Small intestine (tissue), 7 donors: Measurements from ENCODE around the gene EPS15. TPM values are rescaled to one million over a fixed set of nuclear protein-coding genes. Genes with fewer than 3 reads are reported as not detected.

Source experiments
- DNase-seq, 2 donors: peaks; one replicate each; pipeline versions ENCODE4 v3.0.0 to v3.0.0-alpha.2; 2013
- FAIRE-seq: peaks from 2 replicates; lab custom pipeline; 2012; peaks lifted over from hg19 to GRCh38; lab: Jason Lieb, UNC
- H3K27ac ChIP-seq, 3 donors: one replicate each; pipeline ENCODE4 v1.5.1; 2013; ENCODE audit warnings: low read length in 2 of 3, mild to moderate bottlenecking in 2 of 3, control low read depth in 1 of 3, inconsistent platforms in 1 of 3, low read depth in 1 of 3, moderate library complexity in 1 of 3
- H3K27me3 ChIP-seq, 3 donors: one replicate each; pipeline ENCODE4 v1.6.1; 2013; ENCODE audit warnings: low read length in 3 of 3, inconsistent platforms in 1 of 3; ENCODE audit not compliant: control insufficient read depth in 3 of 3, insufficient read depth in 3 of 3
- H3K36me3 ChIP-seq, 3 donors: one replicate each; pipeline ENCODE4 v1.6.1; 2013; ENCODE audit warnings: low read length in 3 of 3, inconsistent platforms in 1 of 3, low read depth in 1 of 3, mild to moderate bottlenecking in 1 of 3, moderate library complexity in 1 of 3; ENCODE audit not compliant: control insufficient read depth in 3 of 3, insufficient read depth in 2 of 3
- H3K4me1 ChIP-seq, 3 donors: one replicate each; pipeline ENCODE4 v1.6.1; 2013; ENCODE audit warnings: low read length in 2 of 3, inconsistent platforms in 1 of 3, low read depth in 1 of 3, mild to moderate bottlenecking in 1 of 3, moderate library complexity in 1 of 3; ENCODE audit not compliant: control insufficient read depth in 3 of 3, insufficient read depth in 2 of 3
- H3K4me3 ChIP-seq, 3 donors: one replicate each; pipeline ENCODE4 v1.5.1; 2013; ENCODE audit warnings: low read length in 3 of 3, control low read depth in 1 of 3, inconsistent platforms in 1 of 3, low read depth in 1 of 3, mild to moderate bottlenecking in 1 of 3, moderate library complexity in 1 of 3
- H3K9me3 ChIP-seq, 2 donors: one replicate each; pipeline ENCODE4 v1.6.1; 2013; ENCODE audit warnings: low read depth in 1 of 2, low read length in 1 of 2; ENCODE audit not compliant: control insufficient read depth in 2 of 2, insufficient read depth in 1 of 2
- WGBS, 3 donors: extraction: QIAGEN DNeasy Blood & Tissue Kit; methylation state at CpG; one replicate each; pipeline ENCODE4 v1.1.7; 2013; 5-methylcytosine and 5-hydroxymethylcytosine counted together
- polyA plus RNA-seq, 4 donors: library from polyadenylated mRNA; stranded (reverse) in 3 of 4; unstranded in 1 of 4; fragments of 200-250 nt in 3 of 4; fragments of 120-200 nt in 1 of 4; gene quantifications; one replicate each; pipeline versions ENCODE4 v1.2.1 to v1.2.3, GENCODE V29; 2013
- donor health status: healthy with polysubstance abuse.
- donor health status: control.
- donor health status: control.
- donor health status: Bipolar disorder and iron deficiency.
- donor health status: healthy.

Gene EPS15
- polyA plus RNA-seq, 4 donors: 14.1 to 29.4 (median 15.2) TPM

DNA sequence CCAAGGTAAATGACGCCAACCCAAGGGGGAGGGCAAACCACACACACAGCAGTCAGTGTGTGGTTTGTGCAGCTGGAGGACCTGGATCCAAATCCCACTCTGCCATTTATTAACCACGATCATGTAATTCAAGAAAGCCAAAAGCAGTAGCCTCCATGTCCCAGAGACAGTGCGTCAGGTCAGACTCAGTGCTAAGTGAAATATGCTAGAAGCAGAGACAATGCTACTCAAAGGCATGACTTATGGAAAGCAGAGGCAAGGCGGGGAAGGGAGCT, 202.3 kb downstream of the EPS15 start:
- Histone ChIP-seq H3K4me3 (no peak overlapping the region), H3K9me3 (no peaks in the 10 kb centered on the region), H3K27ac (no peak overlapping the region), H3K36me3 (peaks cover 0 to 26% (median 0%) of the 10 kb centered on the region in 3 donors), H3K27me3 (no peaks in the 10 kb centered on the region), H3K4me1 (peaks cover 0 to 50% (median 7%) of the 10 kb centered on the region in 3 donors)
- WGBS, 3 donors: 39 to 68% (median 49%) methylated on average over 4 of the region's 4 CpGs
- no peak for DNase-seq
- FAIRE-seq: no peak

GRCh38 chr1:51316113-51316845, 202.8 kb downstream of the EPS15 start:
- Histone ChIP-seq H3K36me3 (peaks cover 0 to 26% (median 0%) of the 10 kb centered on the region in 3 donors), H3K4me1 (peaks cover 0 to 45% (median 7%) of the 10 kb centered on the region in 3 donors), H3K27me3 (no peaks in the 10 kb centered on the region), H3K4me3 (no peak overlapping the region), H3K9me3 (no peaks in the 10 kb centered on the region), H3K27ac (no peak overlapping the region)
- DNase-seq (peak in 1 of 2 donors; percentile 45), FAIRE-seq (no peak)
- 83 to 85% (median 84%) methylated on average over 9 of the region's 9 CpGs for WGBS, 3 donors

DNA sequence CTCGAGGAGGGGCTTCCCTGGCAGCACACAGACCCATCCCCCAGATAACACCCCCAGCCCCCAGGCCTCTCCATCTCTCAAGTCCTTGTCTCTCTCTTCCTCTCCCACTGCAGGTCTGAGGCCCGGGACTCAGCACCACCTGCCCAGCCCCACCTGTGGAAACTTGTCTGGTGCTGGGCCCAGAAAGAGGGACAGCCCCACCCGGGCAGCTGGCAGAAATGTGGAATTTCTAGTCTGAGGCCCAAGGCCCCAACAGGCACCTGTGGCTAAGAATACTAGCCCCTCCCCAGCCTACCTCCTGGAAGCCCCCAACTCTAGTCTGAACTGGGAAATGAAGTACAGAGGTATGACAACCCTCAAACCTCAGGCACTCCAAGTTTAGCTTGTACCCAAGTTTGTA, 204.1 kb downstream of the EPS15 start:
- Histone ChIP-seq H3K9me3 (no peaks in the 10 kb centered on the region), H3K27ac (peak overlapping the region in 1 of 3 donors; percentile 71), H3K36me3 (peaks cover 0 to 29% (median 0%) of the 10 kb centered on the region in 3 donors), H3K27me3 (no peaks in the 10 kb centered on the region), H3K4me1 (peaks cover 0 to 44% (median 7%) of the 10 kb centered on the region in 3 donors), H3K4me3 (no peak overlapping the region)
- WGBS, 3 donors: 15 to 54% (median 40%) methylated on average over 3 of the region's 3 CpGs
- peak in 1 of 2 donors; percentile 30 for DNase-seq
- FAIRE-seq: no peak

DNA sequence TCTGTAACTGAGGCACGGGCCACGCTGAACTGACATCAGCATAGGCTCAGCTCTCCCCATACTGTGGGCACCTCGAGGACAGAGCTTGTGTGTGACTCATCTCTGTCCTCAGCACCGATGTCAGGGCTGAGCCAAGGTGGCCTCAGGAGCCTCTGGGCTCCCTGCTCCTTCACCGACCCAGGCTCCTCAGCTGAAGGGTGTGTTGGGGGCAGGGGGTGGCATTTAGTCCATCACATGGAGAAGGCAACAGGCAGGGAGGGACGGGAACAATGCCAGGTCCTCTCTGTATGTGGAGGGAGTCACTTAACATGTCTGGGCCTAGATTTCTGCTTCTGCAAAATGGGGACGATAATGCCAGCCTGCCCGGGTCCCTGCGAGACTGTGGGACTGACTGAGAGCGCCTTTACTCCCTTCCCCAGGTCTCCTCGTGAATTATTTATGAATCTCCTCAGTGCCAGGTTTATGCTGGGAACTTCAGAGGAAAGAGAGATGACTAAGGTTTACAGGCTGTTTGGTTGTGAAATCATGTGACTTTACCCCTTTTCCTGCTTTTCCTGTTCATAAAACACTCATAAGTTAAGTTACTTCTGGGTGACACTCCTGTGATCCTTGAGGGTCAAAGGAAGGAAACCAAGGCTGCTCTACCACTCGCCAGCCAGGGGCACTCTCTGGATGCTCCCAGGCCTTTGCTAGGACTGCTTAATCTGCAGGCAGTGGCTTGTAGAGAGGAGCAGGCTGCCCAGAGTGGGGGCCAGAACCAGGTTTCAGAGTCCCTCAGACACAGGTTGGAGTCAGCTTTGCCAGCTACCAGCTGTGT, 204.9 kb downstream of the EPS15 start:
- H3K4me1 ChIP-seq: peaks cover 0 to 44% (median 7%) of the 10 kb centered on the region in 3 donors
- DNase-seq: peak; percentile 59 to 89
- WGBS, 3 donors: 24 to 54% (median 29%) methylated on average over 12 of the region's 12 CpGs
- H3K9me3 ChIP-seq: no peaks in the 10 kb centered on the region
- H3K36me3 ChIP-seq: peaks cover 0 to 29% (median 0%) of the 10 kb centered on the region in 3 donors
- H3K27ac ChIP-seq: peak overlapping the region in 2 of 3 donors; percentile 63 to 71
- H3K4me3 ChIP-seq: no peak overlapping the region
- no peaks in the 10 kb centered on the region for H3K27me3 ChIP-seq
- FAIRE-seq: no peak

DNA sequence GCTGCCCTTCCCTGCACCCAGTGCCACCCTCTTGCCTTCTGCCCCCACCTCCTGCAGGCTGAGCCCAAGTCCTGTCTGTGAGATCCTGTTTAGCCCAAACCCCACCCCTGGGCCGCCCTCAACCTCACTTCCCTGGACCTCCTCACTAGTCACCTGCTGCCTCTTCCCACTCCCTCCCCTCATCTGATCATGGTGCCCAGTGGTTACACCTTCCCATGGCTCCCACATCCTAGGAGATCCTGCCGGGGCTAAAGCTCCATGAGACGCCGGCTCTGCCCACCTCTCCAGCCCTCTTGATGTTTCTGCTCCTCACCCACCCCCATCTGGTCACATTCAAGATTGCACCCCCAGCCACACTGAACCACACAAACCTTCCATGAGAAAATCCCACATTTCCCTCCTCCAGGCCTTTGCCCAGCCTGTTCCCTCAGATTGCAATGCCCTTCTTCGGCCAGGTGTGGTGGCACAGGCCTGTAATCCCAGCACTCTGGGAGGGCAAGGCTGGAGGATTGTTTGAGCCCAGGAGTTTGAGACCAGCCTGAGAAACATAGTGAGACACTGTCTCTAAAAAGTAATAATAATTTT, 205.7 kb downstream of the EPS15 start:
- H3K4me1 ChIP-seq: peaks cover 0 to 44% (median 7%) of the 10 kb centered on the region in 3 donors
- peak overlapping the region in 1 of 3 donors; percentile 71 for H3K27ac ChIP-seq
- DNase-seq (no peak), FAIRE-seq (no peak)
- H3K9me3 ChIP-seq: no peaks in the 10 kb centered on the region
- H3K4me3 ChIP-seq: no peak overlapping the region
- peaks cover 0 to 33% (median 0%) of the 10 kb centered on the region in 3 donors for H3K36me3 ChIP-seq
- no peaks in the 10 kb centered on the region for H3K27me3 ChIP-seq
- 90 to 92% (median 92%) methylated on average over 5 of the region's 5 CpGs for WGBS, 3 donors

DNA sequence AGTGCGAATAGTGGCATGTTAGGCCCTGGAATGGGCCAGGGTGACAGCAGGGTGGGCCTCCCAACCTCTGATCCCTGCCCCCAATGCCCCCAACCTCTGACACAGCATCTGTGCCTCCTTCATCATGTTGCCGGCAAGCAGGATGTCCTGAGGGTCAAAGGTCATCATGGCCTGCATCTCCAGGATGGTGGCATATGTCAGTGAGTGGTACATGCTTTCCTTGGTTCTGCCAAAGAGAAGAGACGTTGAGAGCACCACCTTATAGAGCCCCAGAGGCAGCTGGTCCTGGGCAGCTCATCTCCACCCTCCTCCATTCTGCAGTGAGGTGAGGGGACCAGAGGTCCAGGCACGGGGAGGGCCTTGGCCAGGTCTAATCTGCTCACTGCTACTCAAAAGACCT, 206.3 kb downstream of the EPS15 start:
- H3K4me1 ChIP-seq: peaks cover 0 to 44% (median 7%) of the 10 kb centered on the region in 3 donors
- H3K27me3 ChIP-seq: no peaks in the 10 kb centered on the region
- H3K9me3 ChIP-seq: no peaks in the 10 kb centered on the region
- no peak overlapping the region for H3K27ac ChIP-seq
- WGBS, 3 donors: 74 to 82% (median 76%) methylated on average over 4 of the region's 4 CpGs
- no peak for DNase-seq
- no peak overlapping the region for H3K4me3 ChIP-seq
- H3K36me3 ChIP-seq: peaks cover 0 to 26% (median 0%) of the 10 kb centered on the region in 3 donors
- no peak for FAIRE-seq

DNA sequence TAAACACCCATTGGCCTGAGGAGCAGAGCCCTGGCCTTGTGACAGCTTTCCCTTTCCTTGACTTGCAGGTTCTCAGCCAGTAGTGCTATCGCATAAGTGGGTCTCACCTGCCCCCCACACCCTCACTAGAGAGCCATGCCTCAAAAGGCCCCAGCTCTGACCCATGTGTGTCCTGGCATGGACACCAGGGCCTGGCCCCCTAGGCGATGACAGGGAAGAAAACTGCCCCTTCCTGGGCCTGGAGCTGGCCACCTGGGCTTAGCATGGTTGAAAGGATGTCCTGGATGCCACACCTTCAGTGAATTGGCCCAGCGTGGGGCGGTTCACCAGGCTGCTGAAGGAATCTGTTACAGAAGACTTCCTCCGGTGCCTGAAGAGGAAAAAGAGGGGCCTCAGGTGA, 207.2 kb downstream of the EPS15 start:
- H3K27me3 ChIP-seq: no peaks in the 10 kb centered on the region
- H3K4me3 ChIP-seq: no peak overlapping the region
- H3K27ac ChIP-seq: no peak overlapping the region
- no peaks in the 10 kb centered on the region for H3K9me3 ChIP-seq
- WGBS, 3 donors: 85 to 93% (median 93%) methylated on average over 5 of the region's 5 CpGs
- H3K36me3 ChIP-seq: peaks cover 0 to 26% (median 0%) of the 10 kb centered on the region in 3 donors
- DNase-seq (no peak), FAIRE-seq (no peak)
- H3K4me1 ChIP-seq: peaks cover 0 to 40% (median 7%) of the 10 kb centered on the region in 3 donors

DNA sequence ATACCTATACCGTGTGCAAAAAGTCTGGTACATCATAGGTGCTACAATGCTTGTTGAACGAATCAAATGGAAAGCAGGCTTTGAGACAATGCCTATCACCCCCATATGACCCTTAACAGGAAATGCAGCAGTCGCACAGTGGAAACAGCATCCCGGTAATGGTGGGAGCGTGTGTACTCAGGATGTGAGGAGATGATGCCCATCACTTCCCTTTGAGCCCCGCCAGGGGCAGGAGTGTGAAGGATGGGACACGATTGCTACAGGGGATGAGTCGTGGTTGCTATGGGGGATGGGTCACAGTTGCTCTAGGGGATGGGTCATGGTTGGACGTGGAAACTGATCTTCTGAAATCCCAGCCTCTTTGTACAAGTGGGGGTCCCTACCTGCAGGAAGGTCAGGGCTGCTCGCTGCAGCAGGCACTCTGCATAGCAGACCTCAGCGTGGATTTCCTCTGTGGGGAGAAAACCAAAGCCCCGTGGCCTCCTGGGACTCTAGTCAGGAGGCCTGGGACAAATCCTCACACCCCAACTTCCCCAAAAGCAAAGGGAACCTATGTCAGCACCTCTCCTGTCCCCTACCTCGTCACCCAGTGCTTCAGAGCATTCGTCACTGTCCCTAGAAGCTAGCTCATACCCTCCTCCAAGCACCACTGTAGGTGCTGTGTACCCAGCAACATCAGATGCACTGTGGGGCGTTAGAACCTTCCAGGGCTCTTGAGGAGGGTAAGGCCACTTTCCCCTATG, 208.0 kb downstream of the EPS15 start:
- Histone ChIP-seq H3K9me3 (no peaks in the 10 kb centered on the region), H3K36me3 (peaks cover 0 to 26% (median 0%) of the 10 kb centered on the region in 3 donors), H3K4me1 (peaks cover 0 to 34% (median 7%) of the 10 kb centered on the region in 3 donors), H3K4me3 (no peak overlapping the region), H3K27me3 (no peaks in the 10 kb centered on the region), H3K27ac (no peak overlapping the region)
- FAIRE-seq (no peak), DNase-seq (no peak)
- WGBS, 3 donors: 64 to 90% (median 76%) methylated on average over 15 of the region's 15 CpGs
